GM18858 (cell line): Measurements from ENCODE around the gene KLC1.

Source experiments
- ATAC-seq: cut with Tn5 transposase; IDR thresholded peaks from one replicate; pipeline ENCODE4 v1.9.1; 2021; ENCODE audit not compliant: unreplicated experiment

Gene KLC1

DNA sequence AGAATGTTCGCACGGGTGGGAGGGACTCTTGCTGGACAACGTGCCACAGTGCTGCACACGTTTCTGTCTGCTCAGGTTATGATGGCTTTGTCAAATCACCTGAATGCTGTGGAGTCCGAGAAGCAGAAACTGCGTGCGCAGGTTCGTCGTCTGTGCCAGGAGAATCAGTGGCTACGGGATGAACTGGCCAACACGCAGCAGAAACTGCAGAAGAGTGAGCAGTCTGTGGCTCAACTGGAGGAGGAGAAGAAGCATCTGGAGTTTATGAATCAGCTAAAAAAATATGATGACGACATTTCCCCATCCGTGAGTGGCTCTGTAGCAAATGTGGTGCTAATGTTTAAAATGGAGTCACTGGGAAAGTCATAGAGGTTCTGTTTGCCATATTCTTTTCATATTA is 28.5 kb downstream of the KLC1 start:
- ATAC-seq = no peak

DNA sequence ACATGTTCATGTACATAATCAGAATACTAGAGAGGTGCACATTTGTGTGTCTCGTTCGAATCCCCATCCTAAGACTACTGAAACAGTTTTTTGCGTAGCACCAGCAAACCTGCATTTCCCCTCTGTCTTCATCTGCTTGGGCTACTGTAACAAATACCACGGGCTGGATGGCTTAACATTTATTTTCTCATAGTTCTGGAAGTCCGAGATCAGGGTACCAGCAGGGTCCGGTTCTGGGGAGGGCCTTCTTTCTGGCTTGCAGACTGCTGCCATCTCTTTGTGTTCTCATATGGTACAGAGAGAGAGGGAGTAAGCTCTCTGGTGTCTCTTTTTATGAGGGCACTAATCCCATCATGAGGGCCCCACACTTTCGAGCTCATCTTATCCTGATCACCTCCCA is 30.6 kb downstream of the KLC1 start:
- ATAC-seq = no peak

DNA sequence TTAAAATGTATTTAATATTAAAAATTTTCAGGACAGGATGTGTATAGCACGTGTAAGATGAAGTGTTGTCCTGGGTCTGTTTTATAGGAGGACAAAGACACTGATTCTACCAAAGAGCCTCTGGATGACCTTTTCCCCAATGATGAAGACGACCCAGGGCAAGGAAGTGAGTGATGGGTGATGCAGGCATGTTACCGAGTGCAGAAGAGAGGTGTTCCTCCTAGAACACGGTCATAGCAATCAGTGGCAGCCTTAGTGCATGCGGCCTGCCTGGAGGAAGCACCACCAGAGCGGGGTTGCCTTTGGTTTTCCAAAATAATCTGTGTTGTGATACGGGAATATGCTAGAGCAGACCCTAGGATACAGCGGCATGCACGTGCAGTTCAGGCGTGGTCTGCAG is 33.0 kb downstream of the KLC1 start:
- no peak for ATAC-seq

DNA sequence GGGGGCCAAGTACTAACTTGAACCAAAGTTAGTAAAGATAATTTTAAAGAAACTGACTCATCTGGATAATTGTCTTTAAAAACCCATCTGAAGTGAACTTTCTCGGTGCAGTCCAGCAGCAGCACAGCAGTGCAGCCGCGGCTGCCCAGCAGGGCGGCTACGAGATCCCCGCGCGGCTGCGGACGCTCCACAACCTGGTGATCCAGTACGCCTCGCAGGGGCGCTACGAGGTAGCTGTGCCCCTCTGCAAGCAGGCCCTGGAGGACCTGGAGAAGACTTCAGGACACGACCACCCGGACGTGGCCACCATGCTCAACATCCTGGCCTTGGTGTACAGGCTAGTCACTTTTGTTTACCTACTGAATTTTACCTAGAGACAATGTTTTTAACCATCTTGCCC is 33.6 kb downstream of the KLC1 start:
- ATAC-seq = no peak

DNA sequence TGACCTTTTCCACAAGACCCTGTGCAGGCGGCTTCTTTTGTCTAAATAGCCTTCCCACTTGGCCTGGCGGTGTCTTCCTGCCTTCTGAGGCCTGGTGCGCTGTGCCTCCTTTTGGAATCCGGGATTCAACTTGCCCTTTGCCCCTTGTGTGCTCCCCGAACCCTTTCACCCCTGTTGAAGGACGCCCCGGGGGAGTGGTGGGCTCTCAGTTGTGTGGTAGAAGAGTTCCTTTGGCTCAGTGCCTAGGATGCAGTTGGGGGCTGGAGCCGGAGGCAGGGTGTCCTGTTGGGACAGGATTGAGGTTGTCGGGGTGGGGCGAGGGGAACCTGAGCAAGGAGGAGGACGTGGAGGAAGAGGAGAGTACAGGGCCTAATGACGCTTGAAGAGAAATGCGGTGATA is 34.5 kb downstream of the KLC1 start:
- no peak for ATAC-seq

DNA sequence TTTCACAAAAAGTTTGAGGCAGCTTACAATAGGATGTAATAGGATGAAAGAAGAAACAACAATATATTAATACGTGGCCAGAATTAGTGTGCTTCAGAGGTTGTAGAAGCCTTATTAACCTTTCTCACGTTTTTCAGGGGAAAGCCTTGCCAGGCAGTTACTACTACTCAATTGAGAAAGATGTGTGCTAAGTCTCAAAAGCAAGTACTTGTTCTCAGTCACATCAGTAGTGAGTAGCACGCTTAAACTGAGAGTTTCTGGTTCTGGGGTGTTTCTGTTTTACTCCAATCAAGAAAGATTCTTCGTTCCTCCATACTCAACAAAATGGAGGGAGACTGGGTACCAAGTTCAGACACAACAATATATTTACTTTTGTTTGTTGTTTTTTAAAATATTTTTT is 38.7 kb downstream of the KLC1 start:
- ATAC-seq = no peak

- no peak for ATAC-seq
These were observed 39.1 kb downstream of the KLC1 start for GRCh38 chr14:103668117-103668516.

GRCh38 chr14:103669370-103669769 is 40.4 kb downstream of the KLC1 start:
- no peak for ATAC-seq

- no peak for ATAC-seq
These were observed 42.9 kb downstream of the KLC1 start for GRCh38 chr14:103671911-103672310.

- no peak for ATAC-seq
These were observed 46.9 kb downstream of the KLC1 start for GRCh38 chr14:103675957-103676356.

DNA sequence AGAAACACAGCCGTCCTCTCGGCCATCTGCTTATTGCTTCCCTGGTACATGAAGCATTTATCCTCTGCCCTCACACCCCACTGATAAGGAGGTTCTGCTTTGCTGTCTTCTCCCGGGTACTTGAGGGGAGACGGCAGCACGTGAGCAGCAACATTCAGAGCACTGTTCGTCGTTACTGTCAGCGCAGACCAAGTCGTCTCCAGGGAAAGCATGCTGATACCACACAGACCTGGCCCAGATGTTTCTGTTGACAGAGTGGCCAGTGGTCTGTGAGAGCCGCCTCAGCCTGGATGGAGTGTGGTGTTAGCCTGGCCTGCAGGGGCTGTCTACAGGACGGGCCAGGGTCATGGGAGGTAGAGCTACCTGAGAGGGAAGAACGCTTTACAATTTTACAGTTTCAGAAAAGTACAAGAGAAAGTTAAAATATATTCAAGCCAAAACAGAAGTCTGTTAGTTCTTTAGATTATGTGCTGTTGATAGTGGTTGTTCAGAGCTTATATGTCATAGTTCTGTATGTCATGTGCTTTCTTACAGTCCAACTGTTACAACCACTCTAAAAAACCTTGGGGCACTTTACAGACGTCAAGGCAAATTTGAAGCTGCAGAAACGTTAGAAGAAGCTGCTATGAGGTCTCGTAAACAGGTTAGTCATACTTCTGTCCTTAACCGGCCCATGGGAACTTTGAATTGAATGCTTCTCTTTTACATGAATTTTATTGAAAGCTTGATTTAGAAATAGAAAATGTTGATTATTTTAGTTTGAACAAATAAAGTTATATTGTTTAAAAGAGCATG is 48.1 kb downstream of the KLC1 start:
- no peak for ATAC-seq

- peak; percentile 57 for ATAC-seq
These were observed 50.3 kb downstream of the KLC1 start for GRCh38 chr14:103679351-103679750.

- no peak for ATAC-seq
These were observed 51.6 kb downstream of the KLC1 start for GRCh38 chr14:103680491-103681231.

- ATAC-seq = no peak
These were observed 54.1 kb downstream of the KLC1 start for GRCh38 chr14:103683139-103683538.

DNA sequence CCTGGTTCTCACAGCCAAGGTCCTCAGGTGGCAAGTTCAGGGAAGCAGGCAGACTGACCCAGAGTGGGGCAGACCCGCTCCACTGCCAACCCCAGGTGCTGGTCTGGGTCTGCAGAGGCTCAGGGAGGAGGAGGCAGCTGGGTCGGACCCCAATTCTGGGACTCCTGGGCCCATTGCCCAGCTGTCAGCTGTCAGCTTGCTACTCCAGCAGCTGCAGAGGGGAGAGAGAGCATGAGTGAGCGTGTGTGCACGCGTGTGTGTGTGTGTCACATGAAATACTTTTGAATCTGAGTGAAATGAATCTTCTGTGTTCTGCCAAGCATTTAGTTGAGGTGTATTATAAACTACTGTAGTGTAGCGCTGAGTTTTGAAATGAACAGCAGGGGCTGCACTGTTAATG is 55.5 kb downstream of the KLC1 start:
- ATAC-seq = no peak

DNA sequence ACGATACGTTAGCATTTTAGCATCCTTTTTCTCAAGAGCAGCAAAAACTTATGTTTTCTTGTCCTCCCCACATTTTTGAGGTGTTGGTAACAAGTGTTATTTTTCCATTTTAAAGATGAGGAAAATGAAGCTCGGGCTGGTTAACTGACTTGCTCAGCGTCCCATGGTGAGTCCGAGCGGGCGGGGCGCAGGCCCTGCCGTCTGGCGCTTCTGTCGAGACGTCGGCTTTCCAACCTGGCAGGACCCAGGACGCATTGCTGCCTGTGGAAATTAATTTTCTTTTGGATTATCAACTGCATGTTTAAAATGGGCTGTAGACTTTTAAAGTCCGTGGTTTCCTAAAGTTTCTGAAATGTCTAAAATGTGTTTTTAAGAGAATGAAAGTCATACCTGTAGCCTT is 55.9 kb downstream of the KLC1 start:
- no peak for ATAC-seq

DNA sequence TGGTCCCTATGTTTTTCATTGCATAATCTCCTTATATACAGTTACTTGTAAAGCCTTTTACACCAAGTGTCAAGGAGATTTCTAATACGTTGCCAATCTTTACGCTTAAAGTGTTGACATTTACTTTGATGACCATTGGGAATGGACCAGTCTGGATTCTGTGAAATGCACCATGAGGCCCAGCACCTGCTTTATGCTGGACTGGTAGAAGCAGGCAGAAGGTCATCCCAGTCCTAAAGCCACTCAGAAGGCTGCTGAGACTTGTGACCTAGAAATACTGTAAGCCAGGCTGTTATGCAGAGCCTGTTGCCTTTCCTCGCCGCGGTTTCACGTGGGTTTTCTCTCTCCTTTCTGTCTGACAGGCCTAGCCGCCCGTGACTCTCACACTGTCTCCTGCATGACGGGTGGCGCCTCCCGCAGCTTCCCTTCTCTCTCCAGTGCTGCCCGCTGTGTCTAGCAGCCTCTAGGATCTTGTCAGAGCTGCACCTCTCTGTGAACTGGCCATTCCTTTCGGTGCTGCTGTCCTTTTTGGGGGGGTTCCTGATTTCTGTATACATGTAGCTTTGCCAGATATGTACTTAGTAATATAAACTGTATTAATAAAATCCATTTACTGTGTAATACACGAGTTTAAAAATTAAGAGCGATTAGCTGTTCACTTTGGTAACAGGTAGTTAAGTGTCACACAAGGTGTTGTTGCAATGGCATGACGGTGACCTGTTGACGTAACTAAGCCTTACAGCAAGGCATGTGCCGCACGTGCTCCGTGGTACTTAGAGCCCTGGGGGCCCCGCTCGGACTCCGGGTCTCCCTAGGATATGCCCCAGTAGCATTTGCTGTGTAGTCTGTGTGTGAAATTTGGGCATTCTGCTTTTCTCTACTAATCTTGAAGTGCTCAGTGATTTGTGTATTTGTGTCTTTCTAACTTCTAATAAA is 56.5 kb downstream of the KLC1 start:
- ATAC-seq = no peak

DNA sequence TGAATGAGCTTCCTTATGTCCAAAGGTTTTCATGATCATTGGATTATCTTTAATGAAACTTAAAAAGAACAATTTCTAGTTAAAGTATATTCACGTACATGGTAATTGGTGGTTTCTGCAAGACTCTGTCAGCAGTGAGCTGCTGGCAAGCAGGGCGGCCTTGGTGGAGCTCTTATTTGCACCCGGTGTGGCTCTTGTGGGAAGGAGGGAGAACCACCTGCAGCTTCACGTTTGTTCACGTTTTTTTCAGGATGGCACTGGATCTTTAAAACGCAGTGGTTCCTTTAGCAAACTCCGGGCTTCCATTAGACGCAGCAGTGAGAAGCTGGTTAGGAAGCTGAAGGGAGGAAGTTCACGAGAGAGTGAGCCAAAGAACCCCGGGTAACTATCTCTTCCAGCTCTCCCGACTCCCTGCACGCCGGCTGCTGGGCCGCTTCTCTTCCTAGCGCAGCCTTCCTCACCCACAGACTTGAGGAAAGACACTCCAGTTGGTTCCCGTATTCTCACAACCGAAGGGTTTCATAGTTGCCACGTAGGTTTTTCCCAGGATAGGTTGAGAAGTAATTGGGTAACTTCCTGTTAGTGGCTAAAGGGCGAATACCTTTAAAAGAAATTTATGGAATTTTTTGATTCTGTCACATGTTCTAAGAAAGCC is 57.9 kb downstream of the KLC1 start:
- no peak for ATAC-seq

GRCh38 chr14:103687712-103688111 is 58.7 kb downstream of the KLC1 start:
- no peak for ATAC-seq

GRCh38 chr14:103688441-103688840 is 59.4 kb downstream of the KLC1 start:
- ATAC-seq = no peak
